HG03175 (cell line): ENCODE results near the gene HIGD1C.
"Not testable (repeated sequence)": the region's sequence is repeated elsewhere in the genome, so short reads cannot be mapped to it uniquely, and the experiment has no call there.

Experiments used
- ATAC-seq: cut with Tn5 transposase; IDR thresholded peaks from one replicate; pipeline ENCODE4 v1.9.1; 2021; ENCODE audit warnings: mild to moderate bottlenecking, moderate library complexity; ENCODE audit not compliant: unreplicated experiment

HIGD1C gene

GRCh38 chr12:51013441-51013840 is 61.1 kb downstream of the HIGD1C start:
- ATAC-seq: no peak

GRCh38 chr12:51014467-51014866 is 62.1 kb downstream of the HIGD1C start:
- not testable (repeated sequence) for ATAC-seq

GRCh38 chr12:51017452-51017851 is 65.1 kb downstream of the HIGD1C start:
- ATAC-seq: no peak

GRCh38 chr12:51018956-51019355 is 66.6 kb downstream of the HIGD1C start:
- no peak for ATAC-seq

- ATAC-seq: no peak
Observed at GRCh38 chr12:51019927-51020326, 67.6 kb downstream of the HIGD1C start.
